ENCODE measurements around the gene TCIRG1. TPM values are rescaled to one million over a fixed set of nuclear protein-coding genes. Genes with fewer than 3 reads are reported as not detected.

The TCIRG1 gene
- total RNA-seq, 1 donor from 2014 or later = 40.1 TPM

GRCh38 chr11:68017980-68018729, 20.7 kb upstream of the TCIRG1 start:
- DNase-seq (ENCODE audit: low read depth in 2 of 2) = no peak

GRCh38 chr11:68018730-68019190, 20.1 kb upstream of the TCIRG1 start:
- DNase-seq (ENCODE audit: low read depth in 2 of 2) = no peak

DNA sequence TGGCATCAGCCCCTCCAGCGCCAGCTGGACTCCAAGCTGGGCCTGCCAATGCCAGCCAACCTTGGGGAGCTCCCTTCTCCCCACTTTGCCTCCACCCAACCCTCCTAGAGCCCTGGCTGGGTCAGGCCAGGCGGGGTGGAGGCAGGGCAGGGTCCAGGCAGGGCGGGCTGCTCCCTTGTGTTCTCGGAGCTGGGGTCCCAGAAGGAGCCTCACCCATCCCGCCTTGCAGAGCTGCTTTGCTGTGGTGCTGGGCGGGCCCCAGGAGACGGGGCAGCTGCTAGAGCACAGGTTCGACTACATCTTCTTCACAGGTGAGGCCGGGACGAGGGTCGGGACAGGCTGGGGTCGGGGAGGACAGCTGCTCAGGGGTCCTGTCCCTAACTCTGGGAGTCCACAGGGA, 19.3 kb upstream of the TCIRG1 start:
- DNase-seq (ENCODE audit: low read depth in 2 of 2) = no peak

GRCh38 chr11:68020575-68020974, 18.2 kb upstream of the TCIRG1 start:
- DNase-seq (ENCODE audit: low read depth in 2 of 2) = peak in 1 of 2 donors; percentile 42

DNA sequence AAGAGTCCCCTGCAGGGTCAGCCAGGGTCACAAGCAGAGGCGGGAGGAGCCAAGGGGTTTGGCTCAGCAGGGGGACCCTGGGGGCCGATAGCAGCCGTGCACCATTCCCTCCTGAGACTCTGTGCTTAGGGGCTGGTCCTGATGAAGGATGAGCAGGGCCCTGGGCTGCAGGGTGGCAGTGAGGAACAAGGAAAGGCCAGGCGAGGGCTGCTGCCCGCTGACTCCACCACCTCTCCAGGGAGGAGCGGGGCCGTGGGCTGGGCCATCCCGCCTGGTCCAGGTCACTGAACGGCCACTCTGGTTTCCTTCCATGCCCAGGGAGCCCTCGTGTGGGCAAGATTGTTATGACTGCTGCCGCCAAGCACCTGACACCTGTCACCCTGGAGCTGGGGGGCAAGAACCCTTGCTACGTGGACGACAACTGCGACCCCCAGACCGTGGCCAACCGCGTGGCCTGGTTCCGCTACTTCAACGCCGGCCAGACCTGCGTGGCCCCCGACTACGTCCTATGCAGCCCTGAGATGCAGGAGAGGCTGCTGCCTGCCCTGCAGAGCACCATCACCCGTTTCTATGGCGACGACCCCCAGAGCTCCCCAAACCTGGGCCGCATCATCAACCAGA, 17.5 kb upstream of the TCIRG1 start:
- DNase-seq (ENCODE audit: low read depth in 2 of 2) = no peak

DNA sequence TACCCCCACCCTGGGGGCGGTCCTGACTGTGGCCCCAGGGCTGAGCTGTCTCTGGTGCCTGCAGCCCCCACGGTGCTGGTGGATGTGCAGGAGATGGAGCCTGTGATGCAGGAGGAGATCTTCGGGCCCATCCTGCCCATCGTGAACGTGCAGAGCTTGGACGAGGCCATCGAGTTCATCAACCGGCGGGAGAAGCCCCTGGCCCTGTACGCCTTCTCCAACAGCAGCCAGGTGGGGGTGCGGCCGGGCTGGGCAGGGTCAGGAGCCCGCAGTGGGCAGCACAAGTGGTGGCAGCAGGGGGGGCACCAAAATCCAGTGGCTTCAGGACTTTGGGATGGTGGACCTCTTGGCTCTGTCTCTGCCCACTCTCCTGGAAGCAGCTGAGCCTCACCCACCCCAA, 16.3 kb upstream of the TCIRG1 start:
- DNase-seq (ENCODE audit: low read depth in 2 of 2) = no peak

DNA sequence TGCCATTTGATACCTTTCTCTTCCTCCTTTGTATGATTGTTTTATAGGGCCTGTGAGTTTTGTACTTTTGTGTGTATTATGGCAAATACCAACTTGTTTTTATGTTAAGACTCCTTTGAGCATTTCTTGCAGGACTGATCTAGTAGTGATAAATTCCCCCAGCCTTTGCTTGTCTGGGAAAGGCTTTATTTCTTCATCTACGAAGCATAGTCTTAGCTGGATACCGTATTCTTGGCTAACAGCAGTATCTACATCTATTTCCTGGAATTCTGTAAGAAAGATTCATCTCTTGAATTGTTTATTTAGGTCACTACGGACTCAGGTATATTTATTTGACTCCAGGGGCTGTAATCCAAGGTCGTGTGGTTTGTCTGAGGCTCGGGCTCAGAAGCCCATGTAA, 14.3 kb upstream of the TCIRG1 start:
- DNase-seq (ENCODE audit: low read depth in 2 of 2) = no peak

DNA sequence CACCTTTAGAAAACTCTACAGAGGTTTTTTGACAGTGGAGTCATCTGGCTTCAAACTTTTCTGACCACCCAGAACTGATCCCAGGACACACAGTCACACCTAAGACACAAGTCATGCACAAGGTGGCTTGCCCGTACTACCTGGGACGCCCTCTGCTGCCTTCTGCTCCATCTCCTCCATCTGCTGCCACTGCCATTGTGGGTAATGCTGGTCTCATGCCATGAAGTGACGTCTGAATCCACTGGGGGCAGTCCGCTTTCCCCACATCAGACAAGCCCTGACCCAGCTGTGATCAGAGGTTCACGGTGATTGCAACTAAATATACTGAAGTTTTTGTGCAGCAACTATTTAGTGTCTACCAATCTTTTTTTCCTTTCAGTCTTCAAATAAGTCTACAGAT, 13.8 kb upstream of the TCIRG1 start:
- DNase-seq (ENCODE audit: low read depth in 2 of 2) = no peak

GRCh38 chr11:68026391-68027105, 12.3 kb upstream of the TCIRG1 start:
- DNase-seq (ENCODE audit: low read depth in 2 of 2) = no peak

- no peak for DNase-seq (ENCODE audit: low read depth in 2 of 2)
Observed at GRCh38 chr11:68027667-68028066, 11.2 kb upstream of the TCIRG1 start.

DNA sequence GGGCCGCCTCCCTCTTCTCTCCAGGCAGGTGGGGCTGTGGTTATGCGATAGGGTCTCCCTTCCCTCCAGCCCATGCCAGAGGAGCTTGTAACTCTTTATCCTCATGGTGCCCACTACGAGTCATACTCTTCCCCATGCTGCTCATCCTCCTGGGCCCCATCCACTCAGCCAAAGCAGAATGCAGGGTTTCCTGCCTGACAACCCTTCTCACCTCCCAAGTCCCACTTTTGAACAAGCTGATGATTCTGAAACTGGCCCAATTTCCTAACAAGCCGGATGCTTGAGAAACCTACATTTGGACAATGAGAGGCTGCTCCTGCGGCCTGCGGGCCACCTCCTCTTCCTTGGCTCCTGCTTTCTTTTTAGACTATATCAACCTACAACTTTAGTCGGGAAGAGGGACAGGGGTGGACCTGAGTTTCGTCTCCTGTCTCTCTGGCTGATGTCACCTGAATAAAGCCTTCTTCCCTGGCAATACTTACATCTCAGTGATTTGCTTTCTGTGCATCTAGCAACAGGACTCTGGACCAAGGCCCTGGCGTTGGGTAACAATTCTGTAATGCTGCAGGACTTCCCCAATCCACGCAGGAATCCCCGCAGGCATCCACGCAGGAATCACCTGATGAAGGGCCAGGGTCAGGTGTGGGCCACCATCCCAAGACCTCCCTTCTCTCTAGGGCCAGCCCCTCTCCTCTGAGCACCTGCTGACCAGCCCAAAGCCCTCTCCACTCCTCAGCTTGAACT, 9.9 kb upstream of the TCIRG1 start:
- DNase-seq (ENCODE audit: low read depth in 2 of 2) = no peak

- DNase-seq (ENCODE audit: low read depth in 2 of 2) = peak; percentile 98 to 99
Observed at GRCh38 chr11:68030318-68031143, 8.3 kb upstream of the TCIRG1 start, which contains the start of gene NDUFS8. NDUFS8 (plus strand) TSS chr11:68030681; CDS start chr11:68032152, 1,471 bp downstream.

DNA sequence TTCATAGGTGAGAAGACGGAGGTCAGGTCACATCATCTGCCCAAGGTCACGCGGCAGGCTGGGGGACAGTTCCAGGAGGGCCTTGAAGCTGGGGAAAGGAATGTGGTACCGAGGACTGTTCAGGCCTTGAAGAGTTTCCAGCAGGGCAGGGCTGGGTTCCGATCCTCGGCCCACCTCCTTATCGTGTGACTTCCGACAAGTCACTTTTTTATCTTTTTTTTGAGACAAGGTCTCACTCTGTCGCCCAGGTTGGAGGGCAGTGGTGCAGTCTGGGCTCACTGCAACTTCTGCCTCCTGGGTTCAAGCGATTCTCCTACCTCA, 7.7 kb upstream of the TCIRG1 start:
- peak in 1 of 2 donors; percentile 37 for DNase-seq (ENCODE audit: low read depth in 2 of 2)

- DNase-seq (ENCODE audit: low read depth in 2 of 2) = no peak
Observed at GRCh38 chr11:68032003-68032402, 6.8 kb upstream of the TCIRG1 start.

DNA sequence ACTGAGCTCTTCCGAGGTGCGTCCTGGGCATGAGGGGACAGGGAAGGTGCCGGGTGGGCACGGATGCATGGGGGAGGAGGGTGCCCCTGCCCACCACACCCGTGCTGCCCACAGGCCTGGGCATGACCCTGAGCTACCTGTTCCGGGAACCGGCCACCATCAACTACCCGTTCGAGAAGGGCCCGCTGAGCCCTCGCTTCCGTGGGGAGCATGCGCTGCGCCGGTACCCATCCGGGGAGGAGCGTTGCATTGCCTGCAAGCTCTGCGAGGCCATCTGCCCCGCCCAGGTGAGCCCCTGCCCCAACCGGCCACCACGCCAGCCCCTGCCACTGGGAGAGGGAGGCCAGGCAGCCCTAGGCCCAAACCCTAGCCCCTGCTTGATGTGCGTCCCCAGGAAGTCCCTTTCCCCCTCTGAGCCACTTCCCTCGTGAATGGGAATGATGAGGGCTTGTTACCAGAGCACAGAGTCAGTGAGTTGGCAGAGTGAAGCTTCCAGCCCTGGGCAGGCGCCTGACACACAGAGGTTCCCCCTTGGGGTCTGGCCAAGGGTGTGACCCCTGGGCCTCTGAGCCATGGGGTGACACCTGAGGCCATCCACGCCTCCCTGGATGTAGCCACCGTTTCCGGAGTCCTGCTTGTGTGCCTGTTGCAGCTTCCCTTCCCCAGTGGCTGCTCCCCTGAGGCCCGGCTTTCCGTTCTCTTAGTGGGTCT, 5.7 kb upstream of the TCIRG1 start:
- DNase-seq (ENCODE audit: low read depth in 2 of 2) = no peak

DNA sequence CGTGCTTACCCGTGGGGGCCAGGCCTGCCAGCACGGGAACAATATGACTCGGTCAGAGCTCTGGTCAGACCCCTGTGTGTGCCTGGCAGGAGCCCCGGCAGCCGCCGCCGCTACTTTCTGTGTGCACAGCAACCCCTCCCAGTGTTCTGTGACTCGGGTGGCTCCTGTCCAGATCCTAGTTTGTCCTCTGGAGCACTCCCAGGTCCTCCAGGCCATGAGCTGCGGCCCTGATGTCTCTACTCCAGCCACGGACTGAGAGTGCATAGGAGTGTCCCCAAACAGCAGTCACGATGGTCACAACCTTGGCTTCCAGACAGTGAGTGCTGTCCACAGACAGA, 5.1 kb upstream of the TCIRG1 start:
- DNase-seq (ENCODE audit: low read depth in 2 of 2) = no peak

DNA sequence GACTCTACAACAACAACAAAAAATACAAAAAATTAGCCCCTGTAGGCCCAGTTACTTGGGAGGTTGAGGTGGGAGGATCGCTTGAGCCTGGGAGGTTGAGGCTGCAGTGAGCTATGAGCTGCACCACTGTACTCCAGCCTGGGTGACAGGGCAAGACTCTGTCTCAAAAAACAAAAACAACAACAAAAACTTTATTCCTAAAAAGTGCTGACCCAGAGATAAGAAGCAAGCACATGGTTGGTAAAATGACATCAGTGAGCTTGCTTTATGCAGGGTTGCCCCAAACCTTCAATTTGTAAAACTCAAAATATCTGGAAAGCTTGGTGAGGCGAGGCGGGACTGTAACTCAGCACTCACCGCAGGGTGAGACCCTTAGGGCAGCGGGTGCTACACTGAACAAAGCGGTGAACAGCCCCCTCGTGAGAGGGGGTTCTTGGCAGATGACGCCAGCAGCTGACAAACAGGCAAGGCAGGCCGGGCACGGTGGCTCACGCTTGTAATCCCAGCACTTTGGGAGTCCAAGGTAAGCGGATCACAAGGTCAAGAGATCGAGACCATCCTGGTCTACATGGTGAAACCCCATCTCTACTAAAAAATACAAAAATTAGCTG, 3.5 kb upstream of the TCIRG1 start:
- no peak for DNase-seq (ENCODE audit: low read depth in 2 of 2)

DNA sequence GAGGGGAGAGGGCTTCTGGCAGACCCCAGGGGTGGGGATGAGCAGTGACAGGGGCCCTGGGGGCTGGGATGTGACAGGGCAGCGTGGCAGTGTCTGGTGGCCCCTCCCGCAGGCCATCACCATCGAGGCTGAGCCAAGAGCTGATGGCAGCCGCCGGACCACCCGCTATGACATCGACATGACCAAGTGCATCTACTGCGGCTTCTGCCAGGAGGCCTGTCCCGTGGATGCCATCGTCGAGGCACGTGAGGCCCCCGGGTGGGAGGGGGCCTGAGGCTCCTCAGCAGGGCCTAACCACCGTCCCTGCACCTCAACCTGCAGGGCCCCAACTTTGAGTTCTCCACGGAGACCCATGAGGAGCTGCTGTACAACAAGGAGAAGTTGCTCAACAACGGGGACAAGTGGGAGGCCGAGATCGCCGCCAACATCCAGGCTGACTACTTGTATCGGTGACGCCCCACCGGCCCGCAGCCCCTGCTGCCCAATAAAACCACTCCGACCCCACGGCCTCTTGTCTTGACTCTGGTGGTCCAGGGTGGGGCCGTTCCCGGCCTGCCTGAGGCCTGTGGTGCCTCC, 2.6 kb upstream of the TCIRG1 start:
- DNase-seq (ENCODE audit: low read depth in 2 of 2) = no peak

DNA sequence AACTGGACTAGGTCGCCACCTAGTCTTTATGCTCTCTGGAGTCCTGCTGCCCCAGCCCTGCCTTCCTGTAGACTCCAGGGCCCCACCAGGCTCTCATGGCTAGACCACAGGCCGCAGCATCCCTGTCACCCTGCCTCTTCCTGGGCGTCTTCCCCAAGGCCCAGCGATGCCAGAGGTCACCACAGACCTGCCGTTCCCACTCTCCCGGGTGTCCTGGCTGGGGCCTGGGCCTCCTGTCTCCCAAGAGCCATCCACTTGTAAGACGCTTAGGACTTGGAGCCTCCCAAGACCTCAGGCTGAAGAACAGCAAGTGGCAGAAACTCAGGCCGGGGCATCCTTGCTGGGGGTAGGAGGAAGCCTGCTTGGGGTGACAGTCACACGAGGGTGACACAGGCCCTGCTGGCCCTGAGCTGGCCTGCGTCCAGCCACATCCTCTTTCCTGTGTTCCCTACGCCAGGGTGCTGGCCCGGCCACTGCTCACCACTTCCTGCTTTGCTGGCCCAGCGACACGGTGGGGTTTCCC, 2.0 kb upstream of the TCIRG1 start:
- peak; percentile 57 to 59 for DNase-seq (ENCODE audit: low read depth in 2 of 2)
